Measurements from ENCODE around the gene WIZ. TPM values are rescaled to one million over a fixed set of nuclear protein-coding genes. Genes with fewer than 3 reads are reported as not detected.
"Not testable (repeated sequence)": the region's sequence is repeated elsewhere in the genome, so short reads cannot be mapped to it uniquely, and the experiment has no call there.

The WIZ gene
- total RNA-seq, 1 donor from 2014 or later, result 38.7 TPM

DNA sequence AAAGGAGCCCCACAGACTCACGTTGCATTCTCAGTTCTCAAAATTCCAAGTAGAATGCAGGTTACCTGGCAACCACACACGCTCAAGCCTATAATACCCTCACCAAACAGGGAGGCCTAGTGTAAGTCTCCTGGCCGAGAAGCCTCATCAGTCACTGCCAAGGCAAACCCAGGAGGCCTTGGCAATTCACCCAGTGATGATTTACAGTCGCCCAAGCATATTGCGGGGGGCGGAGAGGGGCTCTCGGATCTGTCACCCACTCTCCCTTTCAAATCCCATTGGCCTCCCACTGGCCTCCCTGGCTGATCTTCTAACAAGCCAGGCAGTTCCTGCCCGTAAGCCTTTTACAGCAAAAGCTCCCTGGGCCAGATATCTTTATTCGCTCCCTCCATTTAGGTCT is 32.1 kb downstream of the WIZ start:
- Mint-ChIP-seq H3K4me3 (peak overlapping the region; percentile 98), H3K4me1 (ENCODE audit: low read depth) (peaks cover 26% of the 10 kb centered on the region), H3K36me3 (ENCODE audit: low read depth) (peaks cover 21% of the 10 kb centered on the region), H3K27ac (peak overlapping the region; percentile 2), H3K27me3 (ENCODE audit: insufficient read depth) (no peaks in the 10 kb centered on the region), H3K9me3 (no peaks in the 10 kb centered on the region)
- intact Hi-C loops (cut with micrococcal nuclease), result loop anchor here (5.0 kb wide), 1 partner anchor 845 kb away; the partner anchor contains the start of gene NDUFB7
- DNase-seq (ENCODE audit: low spot score), result no peak

DNA sequence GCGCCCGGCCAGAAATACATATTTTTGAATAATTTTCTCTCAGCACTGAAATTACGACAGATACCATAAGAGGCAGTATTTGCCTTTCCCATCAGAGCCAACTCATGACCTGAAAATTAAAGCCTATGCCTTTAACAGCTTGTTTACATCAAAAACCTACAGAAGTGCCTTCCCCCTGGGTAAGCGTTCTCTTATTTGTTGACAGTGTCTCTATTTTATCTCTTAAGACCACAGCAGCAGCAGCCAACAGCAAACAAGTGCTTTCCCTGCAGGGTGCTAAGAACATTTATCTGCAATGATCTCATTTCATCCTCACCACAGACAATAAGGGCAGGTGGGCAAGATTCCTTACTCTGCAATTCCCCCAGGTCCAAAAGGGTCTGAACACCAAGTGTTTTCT is 36.9 kb downstream of the WIZ start:
- peaks cover 17% of the 10 kb centered on the region for H3K36me3 Mint-ChIP-seq (ENCODE audit: low read depth)
- H3K9me3 Mint-ChIP-seq, result no peaks in the 10 kb centered on the region
- H3K4me1 Mint-ChIP-seq (ENCODE audit: low read depth), result peaks cover 32% of the 10 kb centered on the region
- DNase-seq (ENCODE audit: low spot score), result no peak
- intact Hi-C loops (cut with micrococcal nuclease), result no loop called here
- no peak overlapping the region for H3K27ac Mint-ChIP-seq
- no peaks in the 10 kb centered on the region for H3K27me3 Mint-ChIP-seq (ENCODE audit: insufficient read depth)
- no peak overlapping the region for H3K4me3 Mint-ChIP-seq

- H3K27ac Mint-ChIP-seq; DNase-seq (ENCODE audit: low spot score); intact Hi-C loops (cut with micrococcal nuclease); H3K9me3 Mint-ChIP-seq; H3K4me3 Mint-ChIP-seq; H3K27me3 Mint-ChIP-seq (ENCODE audit: insufficient read depth): not testable (repeated sequence)
- Mint-ChIP-seq H3K4me1 (ENCODE audit: low read depth) (peaks cover 25% of the 10 kb centered on the region), H3K36me3 (ENCODE audit: low read depth) (peaks cover 16% of the 10 kb centered on the region)
These were observed 38.4 kb downstream of the WIZ start for GRCh38 chr19:15411351-15411750.

DNA sequence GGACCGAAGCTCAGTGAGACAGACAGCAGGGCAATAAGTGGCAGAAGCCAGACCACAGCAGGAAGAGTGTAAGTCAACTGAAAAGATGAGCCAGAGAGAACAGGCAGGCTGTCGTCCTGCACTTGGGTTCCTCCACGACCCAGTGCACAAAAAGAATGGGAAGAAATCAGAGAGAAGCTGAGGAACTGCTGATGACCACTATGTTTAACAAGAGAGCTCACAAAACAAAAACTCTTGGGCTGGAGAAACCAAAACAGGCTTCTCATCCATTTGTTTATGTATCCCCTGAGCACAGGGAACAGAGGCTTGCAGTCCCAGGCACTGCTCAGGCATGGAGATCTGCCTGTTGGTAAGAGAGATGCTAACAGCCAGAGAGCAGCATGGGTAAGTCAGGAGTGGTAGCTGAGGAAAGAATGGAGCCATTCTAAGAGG is 45.0 kb downstream of the WIZ start:
- Mint-ChIP-seq H3K36me3 (ENCODE audit: low read depth) (peaks cover 20% of the 10 kb centered on the region), H3K4me3 (no peak overlapping the region), H3K27ac (peak overlapping the region; percentile 2), H3K27me3 (ENCODE audit: insufficient read depth) (no peaks in the 10 kb centered on the region), H3K4me1 (ENCODE audit: low read depth) (peaks cover 19% of the 10 kb centered on the region), H3K9me3 (no peaks in the 10 kb centered on the region)
- no peak for DNase-seq (ENCODE audit: low spot score)
- intact Hi-C loops (cut with micrococcal nuclease), result no loop called here

DNA sequence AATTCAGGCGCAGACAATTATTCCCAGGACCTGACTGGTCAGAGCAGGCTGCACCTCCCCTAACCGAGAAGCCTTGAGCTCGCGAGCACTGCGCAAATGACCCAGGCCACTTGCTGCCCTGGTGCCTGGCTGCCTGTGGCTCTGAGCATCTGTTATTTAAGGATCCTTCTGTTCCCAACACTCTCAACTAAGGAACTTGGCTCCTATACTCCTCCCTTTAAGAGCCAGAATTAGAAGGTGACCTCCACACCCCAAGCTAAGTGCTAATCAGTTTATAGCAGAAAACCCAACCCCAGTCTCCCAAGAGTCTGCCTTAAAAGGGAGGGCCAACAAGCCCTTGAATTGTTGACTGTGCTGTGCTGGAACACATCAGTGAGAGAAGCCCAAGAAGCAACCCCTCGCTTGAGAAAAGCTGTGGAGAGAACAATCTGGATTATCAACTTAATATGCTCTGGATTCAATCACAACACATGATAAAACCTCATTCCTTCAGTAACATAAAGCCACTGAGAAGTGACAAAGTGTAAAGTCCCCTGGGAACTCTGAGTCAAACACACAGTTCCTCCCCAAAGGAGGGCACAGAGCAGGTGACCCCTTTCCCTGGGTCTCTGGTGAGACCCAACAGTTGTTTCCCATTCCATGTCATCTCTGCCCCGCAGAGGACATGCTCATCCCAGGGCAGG is 45.5 kb downstream of the WIZ start:
- Mint-ChIP-seq H3K27me3 (ENCODE audit: insufficient read depth) (no peaks in the 10 kb centered on the region), H3K9me3 (no peaks in the 10 kb centered on the region), H3K4me3 (no peak overlapping the region), H3K27ac (peak overlapping the region; percentile 2), H3K4me1 (ENCODE audit: low read depth) (peaks cover 19% of the 10 kb centered on the region), H3K36me3 (ENCODE audit: low read depth) (peaks cover 17% of the 10 kb centered on the region)
- intact Hi-C loops (cut with micrococcal nuclease), result no loop called here
- DNase-seq (ENCODE audit: low spot score), result no peak

DNA sequence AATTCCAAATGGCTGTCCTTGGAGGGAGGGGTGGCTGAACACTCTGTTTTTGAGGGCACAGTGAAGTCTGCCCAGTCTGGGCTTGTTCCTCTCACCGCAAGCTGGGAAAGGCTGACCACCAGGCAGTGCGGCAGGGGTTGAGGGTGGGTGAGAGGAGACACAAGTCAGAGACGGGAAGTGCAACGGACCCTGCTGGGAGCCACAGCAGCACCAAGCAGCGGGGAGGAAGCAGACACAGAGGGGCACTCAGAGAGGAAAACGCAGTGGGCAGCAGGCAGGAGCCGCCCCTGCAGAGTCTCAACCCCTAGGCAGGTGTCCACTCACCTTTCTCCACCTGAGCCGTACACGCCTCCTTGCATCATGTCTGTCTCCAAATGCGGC is 46.6 kb downstream of the WIZ start:
- intact Hi-C loops (cut with micrococcal nuclease), result no loop called here
- H3K9me3 Mint-ChIP-seq, result no peaks in the 10 kb centered on the region
- no peak overlapping the region for H3K27ac Mint-ChIP-seq
- DNase-seq (ENCODE audit: low spot score), result no peak
- peaks cover 14% of the 10 kb centered on the region for H3K36me3 Mint-ChIP-seq (ENCODE audit: low read depth)
- H3K4me3 Mint-ChIP-seq, result no peak overlapping the region
- no peaks in the 10 kb centered on the region for H3K27me3 Mint-ChIP-seq (ENCODE audit: insufficient read depth)
- peaks cover 15% of the 10 kb centered on the region for H3K4me1 Mint-ChIP-seq (ENCODE audit: low read depth)

- Mint-ChIP-seq H3K27me3 (ENCODE audit: insufficient read depth) (no peaks in the 10 kb centered on the region), H3K4me3 (no peak overlapping the region), H3K36me3 (ENCODE audit: low read depth) (peaks cover 20% of the 10 kb centered on the region), H3K9me3 (no peaks in the 10 kb centered on the region), H3K27ac (no peak overlapping the region), H3K4me1 (ENCODE audit: low read depth) (peaks cover 15% of the 10 kb centered on the region)
- DNase-seq (ENCODE audit: low spot score), result no peak
- intact Hi-C loops (cut with micrococcal nuclease), result no loop called here
These were observed 47.2 kb downstream of the WIZ start for GRCh38 chr19:15402411-15403150.

DNA sequence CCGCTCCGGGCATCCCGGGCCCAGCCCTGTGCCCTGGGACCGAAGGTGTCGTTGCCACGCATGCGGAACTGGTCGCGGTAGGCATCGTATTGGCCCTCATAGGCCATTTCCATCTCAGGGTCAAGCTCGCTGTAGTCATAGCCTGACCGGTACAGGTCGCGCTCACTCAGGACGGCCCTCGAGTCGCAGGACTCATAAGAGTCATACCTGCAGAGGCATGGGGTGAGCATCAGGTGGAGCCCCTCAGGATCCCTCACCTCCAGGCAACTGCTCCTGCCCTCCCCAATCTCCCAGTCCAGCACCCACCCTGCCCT is 48.4 kb downstream of the WIZ start:
- Mint-ChIP-seq H3K36me3 (ENCODE audit: low read depth) (peaks cover 31% of the 10 kb centered on the region), H3K27ac (no peak overlapping the region), H3K4me3 (no peak overlapping the region), H3K4me1 (ENCODE audit: low read depth) (peaks cover 13% of the 10 kb centered on the region), H3K9me3 (no peaks in the 10 kb centered on the region), H3K27me3 (ENCODE audit: insufficient read depth) (no peaks in the 10 kb centered on the region)
- DNase-seq (ENCODE audit: low spot score), result no peak
- intact Hi-C loops (cut with micrococcal nuclease), result no loop called here

- intact Hi-C loops (cut with micrococcal nuclease), result no loop called here
- no peak overlapping the region for H3K4me3 Mint-ChIP-seq
- H3K36me3 Mint-ChIP-seq (ENCODE audit: low read depth), result peaks cover 33% of the 10 kb centered on the region
- H3K27me3 Mint-ChIP-seq (ENCODE audit: insufficient read depth), result no peaks in the 10 kb centered on the region
- no peak overlapping the region for H3K27ac Mint-ChIP-seq
- no peak for DNase-seq (ENCODE audit: low spot score)
- no peaks in the 10 kb centered on the region for H3K9me3 Mint-ChIP-seq
- peaks cover 7% of the 10 kb centered on the region for H3K4me1 Mint-ChIP-seq (ENCODE audit: low read depth)
These were observed 49.0 kb downstream of the WIZ start for GRCh38 chr19:15400521-15401396.

DNA sequence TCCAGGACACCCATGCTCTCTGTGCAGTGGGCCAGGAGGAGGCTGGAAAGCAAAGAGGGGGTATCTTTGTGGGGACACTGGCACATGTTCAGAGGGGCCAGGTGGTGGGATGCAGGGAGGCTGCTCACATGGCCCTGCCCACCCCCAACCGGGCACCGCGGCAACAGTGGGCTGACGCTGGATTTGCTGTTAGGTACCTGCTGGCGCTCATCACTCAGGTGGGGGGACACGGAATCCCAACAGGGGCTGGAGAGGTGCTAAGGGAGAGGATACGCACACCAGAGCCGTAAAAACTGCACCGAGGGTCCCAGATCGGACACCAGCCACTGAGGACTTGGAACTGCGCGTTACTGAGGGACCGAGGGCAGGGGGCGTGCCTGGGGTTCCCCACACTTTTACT is 50.1 kb downstream of the WIZ start:
- no peak for DNase-seq (ENCODE audit: low spot score)
- Mint-ChIP-seq H3K4me3 (no peak overlapping the region), H3K36me3 (ENCODE audit: low read depth) (peaks cover 29% of the 10 kb centered on the region), H3K4me1 (ENCODE audit: low read depth) (peaks cover 4% of the 10 kb centered on the region), H3K9me3 (no peaks in the 10 kb centered on the region), H3K27ac (no peak overlapping the region), H3K27me3 (ENCODE audit: insufficient read depth) (no peaks in the 10 kb centered on the region)
- intact Hi-C loops (cut with micrococcal nuclease), result no loop called here

DNA sequence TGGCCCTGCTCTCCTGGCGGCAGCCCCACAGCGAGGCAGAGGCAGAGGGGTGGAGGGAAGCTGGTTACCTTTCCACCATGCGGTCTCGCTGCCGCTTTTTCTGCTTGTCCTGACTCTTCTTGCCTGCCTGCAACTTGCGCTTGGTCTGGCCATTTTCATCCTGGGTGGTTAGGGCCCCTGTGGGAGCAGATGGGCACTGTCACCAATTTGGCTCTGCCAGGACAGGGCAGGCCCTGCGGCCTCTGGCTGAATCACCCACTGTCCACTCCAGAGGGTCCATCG is 50.6 kb downstream of the WIZ start:
- no peak for DNase-seq (ENCODE audit: low spot score)
- intact Hi-C loops (cut with micrococcal nuclease), result no loop called here
- no peak overlapping the region for H3K27ac Mint-ChIP-seq
- H3K9me3 Mint-ChIP-seq, result no peaks in the 10 kb centered on the region
- H3K27me3 Mint-ChIP-seq (ENCODE audit: insufficient read depth), result no peaks in the 10 kb centered on the region
- peaks cover 28% of the 10 kb centered on the region for H3K36me3 Mint-ChIP-seq (ENCODE audit: low read depth)
- H3K4me3 Mint-ChIP-seq, result no peak overlapping the region
- H3K4me1 Mint-ChIP-seq (ENCODE audit: low read depth), result no peaks in the 10 kb centered on the region

DNA sequence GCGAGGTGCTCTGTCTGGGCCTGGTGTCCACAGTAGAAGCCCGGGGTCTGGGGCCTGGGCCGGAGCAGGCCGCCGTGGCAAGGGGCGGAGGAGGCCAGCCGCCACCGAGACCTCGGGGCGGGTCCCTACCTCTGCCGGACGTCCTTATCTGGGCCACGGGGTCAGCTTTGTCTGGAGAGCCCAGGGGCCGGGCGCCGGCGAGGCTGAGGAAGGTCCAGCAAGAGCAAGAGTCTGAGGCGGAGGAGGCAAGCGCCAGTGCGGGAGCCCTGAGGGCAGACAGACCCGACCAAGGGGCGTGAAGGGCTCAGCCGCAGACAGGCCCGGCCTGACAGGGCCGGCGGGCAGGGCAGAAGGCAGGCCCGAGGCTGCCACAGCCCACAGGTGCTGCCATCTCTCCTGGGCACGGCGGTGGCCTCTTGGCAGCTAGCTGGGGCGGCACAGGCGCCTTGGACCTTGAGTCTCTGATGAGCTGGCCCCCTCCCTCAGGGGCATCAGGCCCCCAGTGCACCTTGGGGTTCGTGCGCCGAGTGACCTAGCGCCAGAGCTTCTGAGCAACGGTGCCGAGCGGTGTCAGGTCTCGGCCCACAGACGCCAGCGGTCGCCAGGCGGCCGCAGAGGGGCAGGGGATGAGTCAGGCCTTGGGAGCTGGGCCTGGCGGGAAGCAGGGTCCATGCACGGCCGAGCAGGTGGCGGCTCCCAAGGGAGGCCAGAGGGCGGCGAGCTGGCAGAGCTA is 51.1 kb downstream of the WIZ start:
- Mint-ChIP-seq H3K9me3 (no peaks in the 10 kb centered on the region), H3K36me3 (ENCODE audit: low read depth) (peaks cover 33% of the 10 kb centered on the region), H3K4me3 (no peak overlapping the region), H3K27me3 (ENCODE audit: insufficient read depth) (no peaks in the 10 kb centered on the region), H3K27ac (no peak overlapping the region), H3K4me1 (ENCODE audit: low read depth) (no peaks in the 10 kb centered on the region)
- DNase-seq (ENCODE audit: low spot score), result no peak
- intact Hi-C loops (cut with micrococcal nuclease), result no loop called here

DNA sequence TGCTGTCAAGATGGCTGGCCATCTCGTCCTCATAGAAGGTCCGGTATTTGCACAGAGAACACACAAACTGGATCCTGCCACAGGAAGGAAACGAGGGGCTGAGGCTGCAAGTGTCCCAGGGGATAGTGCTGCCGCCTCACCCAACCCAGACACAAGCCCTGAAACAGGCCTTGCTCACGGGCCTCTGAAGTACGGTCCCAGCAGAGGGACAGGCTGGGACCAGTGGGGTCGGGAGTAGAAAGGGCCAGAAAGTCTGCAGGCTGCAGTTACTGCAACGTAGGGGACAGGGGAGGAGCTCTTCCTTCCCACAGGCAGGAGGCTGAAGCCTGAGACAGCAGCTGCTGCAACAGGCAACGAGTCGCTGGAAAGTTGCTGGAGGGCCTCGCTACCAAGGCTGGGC is 52.0 kb downstream of the WIZ start:
- no peak overlapping the region for H3K4me3 Mint-ChIP-seq
- no peaks in the 10 kb centered on the region for H3K9me3 Mint-ChIP-seq
- no peaks in the 10 kb centered on the region for H3K27me3 Mint-ChIP-seq (ENCODE audit: insufficient read depth)
- no peak overlapping the region for H3K27ac Mint-ChIP-seq
- no peaks in the 10 kb centered on the region for H3K4me1 Mint-ChIP-seq (ENCODE audit: low read depth)
- H3K36me3 Mint-ChIP-seq (ENCODE audit: low read depth), result peaks cover 39% of the 10 kb centered on the region
- no peak for DNase-seq (ENCODE audit: low spot score)
- intact Hi-C loops (cut with micrococcal nuclease), result no loop called here
